NB4 (cell line): ENCODE results near the gene VAT1.

ENCODE experiments used
- CTCF ChIP-seq: IDR thresholded peaks from one replicate; pipeline ENCODE4 v1.5.1; 2012; ENCODE audit warnings: low read depth, low read length
- MAX ChIP-seq: IDR thresholded peaks from 2 replicates; pipeline ENCODE4 v1.6.1; 2011; ENCODE audit warnings: low read depth, low read length
- MYC ChIP-seq: IDR thresholded peaks from 2 replicates; pipeline ENCODE4 v1.6.1; 2011; ENCODE audit warnings: low read depth, low read length
- POLR2A ChIP-seq: IDR thresholded peaks from 2 replicates; pipeline ENCODE4 v1.6.1; 2011; ENCODE audit warnings: mild to moderate bottlenecking; ENCODE audit not compliant: insufficient read length; ENCODE audit errors: extremely low read depth

DNA sequence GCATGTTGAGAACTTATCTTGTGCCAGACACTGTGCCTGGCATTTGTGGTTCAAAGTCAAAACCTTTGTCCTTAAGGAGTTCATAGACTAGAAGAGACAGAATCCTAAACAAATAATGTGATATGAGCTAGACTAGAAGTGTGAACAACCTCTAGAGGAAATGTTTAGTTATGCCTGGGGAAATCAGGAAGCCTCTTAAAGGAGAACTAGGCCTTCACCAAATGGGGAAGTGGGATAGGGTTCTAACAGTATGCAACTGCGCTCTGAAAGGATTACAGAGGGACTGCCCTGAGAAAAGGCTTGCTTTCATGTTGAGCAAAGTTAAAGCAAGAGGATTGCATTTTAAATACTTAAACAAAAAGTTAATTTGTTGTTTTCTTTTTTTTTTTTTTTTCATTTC is 37.0 kb downstream of the VAT1 start:
- TF ChIP-seq CTCF (no peak), POLR2A (no peak), MAX (no peak), MYC (no peak)
